Heart right ventricle (tissue), 16 donors: ENCODE results near the gene SLCO1A2. TPM values are rescaled to one million over a fixed set of nuclear protein-coding genes. Genes with fewer than 3 reads are reported as not detected.

Source experiments
- ATAC-seq, 8 donors: fragments of 200-7000 bp; cut with Tn5 transposase; one replicate each; pipeline ENCODE4 v1.9.1; 2020; ENCODE audit warnings: mild to moderate bottlenecking in 8 of 8, moderate library complexity in 8 of 8, moderate number of reproducible peaks in 1 of 8
- DNase-seq, 2 donors: peaks; one replicate each; pipeline ENCODE4 v3.0.0-alpha.2; 2020
- H3K27ac ChIP-seq, 10 donors: fragments of 200-600 bp; sonication (generic) in 2 of 10; one replicate each; pipeline versions ENCODE4 v1.5.0 to v1.8.0; 2020 to 2022; ENCODE audit warnings: mild to moderate bottlenecking in 3 of 10
- H3K27me3 ChIP-seq, 7 donors: fragments of 200-600 bp; one replicate each; pipeline ENCODE4 v1.8.0; 2021 to 2022; ENCODE audit warnings: mild to moderate bottlenecking in 2 of 7
- H3K36me3 ChIP-seq, 9 donors: fragments of 200-600 bp; sonication (generic) in 1 of 9; one replicate each; pipeline versions ENCODE4 v1.5.0 to v1.8.0; 2020 to 2022; ENCODE audit warnings: mild to moderate bottlenecking in 2 of 9
- H3K4me1 ChIP-seq, 9 donors: fragments of 200-600 bp; sonication (generic) in 1 of 9; one replicate each; pipeline versions ENCODE4 v1.5.0 to v1.8.0; 2020 to 2022; ENCODE audit warnings: mild to moderate bottlenecking in 4 of 9
- H3K4me3 ChIP-seq, 10 donors: fragments of 200-600 bp; sonication (generic) in 2 of 10; one replicate each; pipeline versions ENCODE4 v1.5.0 to v1.8.0; 2020 to 2022; ENCODE audit warnings: mild to moderate bottlenecking in 7 of 10, moderate library complexity in 2 of 10
- H3K9me3 ChIP-seq, 11 donors: fragments of 200-600 bp in 10 of 11; sonication (generic) in 2 of 11; one replicate each; pipeline versions ENCODE4 v1.5.0 to v1.8.0; 2013 to 2022; ENCODE audit warnings: mild to moderate bottlenecking in 2 of 11, control low read depth in 1 of 11, moderate library complexity in 1 of 11
- CTCF ChIP-seq, 9 donors: fragments of 200-600 bp; sonication (generic) in 2 of 9; IDR thresholded peaks; one replicate each; pipeline versions ENCODE4 v1.5.0 to v1.8.0; 2021 to 2022; ENCODE audit warnings: antibody characterized with exemption in 9 of 9, mild to moderate bottlenecking in 5 of 9, moderate library complexity in 1 of 9
- whole genome bisulfite sequencing, 2 donors: extraction: QIAGEN DNeasy Blood & Tissue Kit; methylation state at CpG; one replicate each; pipeline ENCODE4 v1.1.7; 2013; ENCODE audit warnings: inconsistent platforms in 1 of 2; 5-methylcytosine and 5-hydroxymethylcytosine counted together
- intact Hi-C, 10 donors: fragments of 100-400 bp; cut with DNase I; formaldehyde crosslinking; loops; one replicate each; pipeline versions ENCODE4 v1.11.1 to v1.14.2; 2022
- polyA plus RNA-seq, 2 donors: library from polyadenylated mRNA; stranded (reverse); fragments of 200-250 nt; gene quantifications; one replicate each; pipeline ENCODE4 v1.2.3, GENCODE V29; 2013
- total RNA-seq, 10 donors: library from RNA; stranded (reverse); fragmentation: NEBNext Ultra II Directional in 3 of 10; extraction: Animal tissue kit (Norgen Biotek cat#: 25700) in 3 of 10; gene quantifications; one replicate each; pipeline versions ENCODE4 v1.2.1 to v1.2.4, GENCODE V29; 2021 to 2023
- donor health status: Arrhythmogenic right ventricular cardiomyopathy.
- donor health status: ischemic (EF 13 %, LVEDD 7.1; RV severe dilation, severe dysfunction).
- donor health status: healthy with polysubstance abuse.
- donor health status: DM: no; HTN: yes; CAD: no.
- donor health status: DM: no; HTN: no; CAD: no.
- donor health status: ischemic (EF 25% LVEDD 6.9; RV normal size, moderate dysfunction).
- donor health status: ischemic (EF 25% LVEDD 5.7; RV mildly dilated, moderate dysfunction).
- donor health status: healthy.
- donor health status: DM: yes; HTN: yes; CAD: no.
- donor health status: Ischemic cardiomyopathy.
- donor health status: ischemic (EF 35%, LVEDD 5.7; RV mildly dilated, moderate dysfunction).
- donor health status: nonischemic (EF 11% LVEDD 7.7; RV severe dilation, severe dysfunction).
- donor health status: DM: yes; HTN: yes; CAD: no.
- donor health status: PGD.
- donor health status: ischemic (EF 29% LVEDD 5.4; RV normal size, mild dysfunction).
- donor health status: nonischemic (EF 23%, LVEDD 6.1; RV moderate dilation, normal function).

SLCO1A2 gene
- total and polyA plus RNA-seq, 12 donors: not detected

- no peak for ATAC-seq
- H3K9me3 ChIP-seq: peaks cover 0 to 2% (median 0%) of the 10 kb centered on the region in 11 donors
- 76 to 80% methylated on average over 5 of the region's 5 CpGs for WGBS, 2 donors
- no peaks in the 10 kb centered on the region for H3K36me3 ChIP-seq
- no peaks in the 10 kb centered on the region for H3K27me3 ChIP-seq
- peaks cover 0 to 8% (median 0%) of the 10 kb centered on the region in 9 donors for H3K4me1 ChIP-seq
- no peak for TF ChIP-seq CTCF (IDR thresholded peaks at IDR 0.05)
- DNase-seq: peak in 1 of 2 donors; percentile 12
- H3K4me3 ChIP-seq: no peak overlapping the region
- H3K27ac ChIP-seq: no peak overlapping the region
- intact Hi-C loops: no loop called here
These were observed 82.6 kb downstream of the SLCO1A2 start for GRCh38 chr12:21252070-21252469.

- Histone ChIP-seq H3K4me1 (peaks cover 0 to 8% (median 0%) of the 10 kb centered on the region in 9 donors), H3K9me3 (peaks cover 0 to 1% (median 0%) of the 10 kb centered on the region in 11 donors), H3K36me3 (no peaks in the 10 kb centered on the region), H3K4me3 (no peak overlapping the region), H3K27ac (no peak overlapping the region), H3K27me3 (no peaks in the 10 kb centered on the region)
- DNase-seq: no peak
- 75 to 85% methylated on average over 1 of the region's 1 CpG for WGBS, 2 donors
- no peak for ATAC-seq
- intact Hi-C loops: loop anchor here in 1 of 10 donors (2.0 kb wide), 1 partner anchor 18 kb away; no protein-coding TSS in a partner anchor
- peak in 4 of 9 donors; percentile 13 to 25 (median 22) for TF ChIP-seq CTCF (IDR thresholded peaks at IDR 0.05)
These were observed 86.0 kb downstream of the SLCO1A2 start for GRCh38 chr12:21248679-21249078.

- Histone ChIP-seq H3K27ac (no peak overlapping the region), H3K4me3 (no peak overlapping the region), H3K36me3 (no peaks in the 10 kb centered on the region), H3K9me3 (peaks cover 0 to 12% (median 0%) of the 10 kb centered on the region in 11 donors), H3K4me1 (no peaks in the 10 kb centered on the region), H3K27me3 (no peaks in the 10 kb centered on the region)
- ATAC-seq: no peak
- TF ChIP-seq CTCF (IDR thresholded peaks at IDR 0.05): no peak
- no peak for DNase-seq
- intact Hi-C loops: no loop called here
- 28 to 38% methylated on average over 4 of the region's 4 CpGs for WGBS, 2 donors
These were observed 94.9 kb downstream of the SLCO1A2 start for GRCh38 chr12:21239866-21240265.

GRCh38 chr12:21234395-21234794 is 100.3 kb downstream of the SLCO1A2 start:
- Histone ChIP-seq H3K27me3 (no peaks in the 10 kb centered on the region), H3K4me1 (no peaks in the 10 kb centered on the region), H3K4me3 (no peak overlapping the region), H3K9me3 (peaks cover 0 to 10% (median 0%) of the 10 kb centered on the region in 11 donors), H3K36me3 (no peaks in the 10 kb centered on the region), H3K27ac (no peak overlapping the region)
- ATAC-seq (no peak), DNase-seq (no peak)
- TF ChIP-seq CTCF (IDR thresholded peaks at IDR 0.05): no peak
- intact Hi-C loops: no loop called here
- WGBS, 2 donors: 73 to 79% methylated on average over 5 of the region's 5 CpGs
